Keratinocyte (primary cell): ENCODE data around the gene MEOX1. TPM values are rescaled to one million over a fixed set of nuclear protein-coding genes. Genes with fewer than 3 reads are reported as not detected.

ENCODE experiments used
- DNase-seq: peaks from one replicate; pipeline ENCODE4 v3.0.0-alpha.2; 2011; ENCODE audit warnings: low read depth, missing footprints, low spot score
- FAIRE-seq: peaks from 2 replicates; lab custom pipeline; 2011; peaks lifted over from hg19 to GRCh38; lab: Jason Lieb, UNC
- H2AFZ ChIP-seq: 2 replicates; pipeline ENCODE4 v1.6.0; 2012; ENCODE audit warnings: low read length, control low read depth, inconsistent platforms; ENCODE audit not compliant: control insufficient read depth
- H3K27ac ChIP-seq: 2 replicates; pipeline ENCODE4 v1.5.1; 2011; ENCODE audit warnings: low read length; ENCODE audit not compliant: control insufficient read depth, insufficient read depth
- H3K27me3 ChIP-seq: 3 replicates; pipeline ENCODE4 v1.6.0; 2011; ENCODE audit warnings: low read length; ENCODE audit not compliant: control insufficient read depth, insufficient read depth; ENCODE audit errors: extremely low read depth
- H3K36me3 ChIP-seq, 2 experiments: 2 replicates in 1 of 2; 3 replicates in 1 of 2; pipeline ENCODE4 v1.5.1; 2011; ENCODE audit warnings: low read length in 2 of 2, mild to moderate bottlenecking in 1 of 2; ENCODE audit not compliant: control insufficient read depth in 2 of 2, insufficient read depth in 2 of 2; ENCODE audit errors: extremely low read depth in 1 of 2
- H3K4me1 ChIP-seq: 3 replicates; pipeline ENCODE4 v1.5.1; 2011; ENCODE audit warnings: low read length; ENCODE audit not compliant: control insufficient read depth, insufficient read depth; ENCODE audit errors: extremely low read depth
- H3K4me2 ChIP-seq: 3 replicates; pipeline ENCODE4 v1.6.0; 2011; ENCODE audit warnings: low read depth, low read length; ENCODE audit not compliant: control insufficient read depth, insufficient read depth; ENCODE audit errors: extremely low read depth
- H3K4me3 ChIP-seq, 3 experiments: fragments of 200-600 bp in 1 of 3; sonication (generic) in 1 of 3; 2 replicates in 2 of 3; 3 replicates in 1 of 3; pipeline ENCODE4 v1.5.1; 2011 to 2016; ENCODE audit warnings: low read length in 3 of 3, mild to moderate bottlenecking in 3 of 3, control low read depth in 2 of 3, inconsistent platforms in 1 of 3, low read depth in 1 of 3, mixed read lengths in 1 of 3, mixed run types in 1 of 3, moderate library complexity in 1 of 3; ENCODE audit not compliant: control insufficient read depth in 2 of 3, insufficient read depth in 2 of 3; ENCODE audit errors: extremely low read depth in 1 of 3
- H3K79me2 ChIP-seq: 2 replicates; pipeline ENCODE4 v1.6.0; 2012; ENCODE audit warnings: low read length; ENCODE audit not compliant: control insufficient read depth, insufficient read depth
- H3K9ac ChIP-seq: 3 replicates; pipeline ENCODE4 v1.6.0; 2011; ENCODE audit warnings: low read length; ENCODE audit not compliant: control insufficient read depth, insufficient read depth; ENCODE audit errors: extremely low read depth
- H3K9me1 ChIP-seq: 3 replicates; pipeline ENCODE4 v1.6.0; 2011; ENCODE audit warnings: low read length; ENCODE audit not compliant: control insufficient read depth, insufficient read depth; ENCODE audit errors: extremely low read depth
- H3K9me3 ChIP-seq: 2 replicates; pipeline ENCODE4 v1.5.1; 2012; ENCODE audit warnings: low read depth, low read length; ENCODE audit not compliant: control insufficient read depth
- H4K20me1 ChIP-seq: 3 replicates; pipeline ENCODE4 v1.6.0; 2011; ENCODE audit warnings: low read length; ENCODE audit not compliant: control insufficient read depth, insufficient read depth; ENCODE audit errors: extremely low read depth
- CTCF ChIP-seq, 3 experiments: IDR thresholded peaks in 1 of 3; conservative IDR thresholded peaks in 1 of 3; optimal IDR thresholded peaks in 1 of 3; 2 replicates in 2 of 3; 3 replicates in 1 of 3; pipeline versions ENCODE3 to v1.5.1; 2011; ENCODE audit warnings: low read length in 3 of 3, mild to moderate bottlenecking in 3 of 3, moderate library complexity in 2 of 3, control low read depth in 1 of 3, inconsistent platforms in 1 of 3; ENCODE audit not compliant: insufficient read depth in 2 of 3; ENCODE audit errors: extremely low read depth in 1 of 3
- EZH2 ChIP-seq: IDR thresholded peaks from one replicate; pipeline ENCODE4 v1.6.1; 2012; ENCODE audit warnings: inconsistent platforms, mild to moderate bottlenecking, low read length, moderate library complexity
- dilution Hi-C: fragments of 300-500 bp; cut with MboI; formaldehyde crosslinking; loops from one replicate; pipeline ENCODE4 v1.7.0; 2020; ENCODE audit warnings: low sequenced_read_pairs; ENCODE audit not compliant: extremely low pct_ligation_motif_present
- polyA plus RNA-seq, 5 experiments: library from polyadenylated mRNA; depleted of rRNA in 3 of 5; stranded (reverse) in 3 of 5; stranded (forward) in 1 of 5; unstranded in 1 of 5; fragments of >200 nt; gene quantifications; 1 replicate in 1 of 5; 2 replicates in 3 of 5; 3 replicates in 1 of 5; pipeline versions ENCODE4 v1.2.1 to v1.2.3, GENCODE V29; 2011 to 2012; ENCODE audit warnings: missing spikeins in 2 of 5, low read depth in 1 of 5, low replicate concordance in 1 of 5

Gene MEOX1
- polyA plus RNA-seq, 1 donor (not counting 4 experiments of a cell fraction or from before 2014, with no cell fraction given) = 0.08 TPM

GRCh38 chr17:43671031-43671692 is 9.4 kb upstream of the MEOX1 start:
- H3K27me3 ChIP-seq = no peaks in the 10 kb centered on the region
- H3K79me2 ChIP-seq = no peaks in the 10 kb centered on the region
- no peak for DNase-seq
- no peaks in the 10 kb centered on the region for H4K20me1 ChIP-seq
- H3K4me3 ChIP-seq = no peak overlapping the region
- no peaks in the 10 kb centered on the region for H3K9me3 ChIP-seq
- H3K4me1 ChIP-seq = peaks cover 24% of the 10 kb centered on the region
- H3K9me1 ChIP-seq = no peaks in the 10 kb centered on the region
- dilution Hi-C loops = no loop called here
- no peak overlapping the region for H3K4me2 ChIP-seq
- TF ChIP-seq CTCF (optimal IDR thresholded peaks at IDR 0.05 in 1 of 3, IDR thresholded peaks at IDR 0.05 in 1 of 3, conservative IDR thresholded peaks at IDR 0.05 in 1 of 3; ENCODE audit: extremely low read depth in 1 of 3, insufficient read depth in 2 of 3, low read length in 3 of 3) (no peak), EZH2 (no peak)
- H3K36me3 ChIP-seq = no peaks in the 10 kb centered on the region
- H2AFZ ChIP-seq = no peak overlapping the region
- no peak overlapping the region for H3K27ac ChIP-seq
- no peak overlapping the region for H3K9ac ChIP-seq
- FAIRE-seq = no peak

GRCh38 chr17:43670645-43671030 is 8.9 kb upstream of the MEOX1 start:
- H3K4me2 ChIP-seq = no peak overlapping the region
- no peaks in the 10 kb centered on the region for H3K27me3 ChIP-seq
- no peak overlapping the region for H3K27ac ChIP-seq
- H3K4me1 ChIP-seq = peaks cover 25% of the 10 kb centered on the region
- no peak for TF ChIP-seq EZH2
- TF ChIP-seq CTCF (optimal IDR thresholded peaks at IDR 0.05 in 1 of 3, IDR thresholded peaks at IDR 0.05 in 1 of 3, conservative IDR thresholded peaks at IDR 0.05 in 1 of 3; ENCODE audit: extremely low read depth in 1 of 3, insufficient read depth in 2 of 3, low read length in 3 of 3) = no peak
- dilution Hi-C loops = no loop called here
- H3K9me3 ChIP-seq = no peaks in the 10 kb centered on the region
- DNase-seq = no peak
- no peak overlapping the region for H3K9ac ChIP-seq
- H3K4me3 ChIP-seq = no peak overlapping the region
- H2AFZ ChIP-seq = no peak overlapping the region
- no peaks in the 10 kb centered on the region for H3K36me3 ChIP-seq
- no peak for FAIRE-seq
- H3K79me2 ChIP-seq = no peaks in the 10 kb centered on the region
- no peaks in the 10 kb centered on the region for H4K20me1 ChIP-seq
- H3K9me1 ChIP-seq = no peaks in the 10 kb centered on the region
